Peyer's patch (tissue), 4 donors: Measurements from ENCODE around the gene ZBTB16.

Experiments used
- CTCF ChIP-seq, 6 experiments: fragments of 450-650 bp in 4 of 6; fragments of 200-600 bp in 2 of 6; sonication (generic) in 1 of 6; IDR thresholded peaks; one replicate each; pipeline ENCODE4 v1.5.1; 2017 to 2019; ENCODE audit warnings: antibody characterized with exemption in 6 of 6, mild to moderate bottlenecking in 3 of 6, moderate library complexity in 1 of 6
- POLR2A ChIP-seq, 2 donors: fragments of 450-650 bp; IDR thresholded peaks; one replicate each; pipeline ENCODE4 v1.5.1; 2017; ENCODE audit warnings: antibody characterized with exemption in 2 of 2, mild to moderate bottlenecking in 2 of 2, moderate library complexity in 2 of 2

- TF ChIP-seq CTCF (IDR thresholded peaks at IDR 0.05) (no peak), POLR2A (IDR thresholded peaks at IDR 0.05) (no peak)
Measured at GRCh38 chr11:114149689-114150407, 90.3 kb downstream of the ZBTB16 start.
